GM18868 (cell line): ENCODE data around the gene LRRC4B.

Source experiments
- ATAC-seq: cut with Tn5 transposase; IDR thresholded peaks from one replicate; pipeline ENCODE4 v1.9.1; 2021; ENCODE audit warnings: mild to moderate bottlenecking, moderate library complexity; ENCODE audit not compliant: unreplicated experiment

Gene LRRC4B

DNA sequence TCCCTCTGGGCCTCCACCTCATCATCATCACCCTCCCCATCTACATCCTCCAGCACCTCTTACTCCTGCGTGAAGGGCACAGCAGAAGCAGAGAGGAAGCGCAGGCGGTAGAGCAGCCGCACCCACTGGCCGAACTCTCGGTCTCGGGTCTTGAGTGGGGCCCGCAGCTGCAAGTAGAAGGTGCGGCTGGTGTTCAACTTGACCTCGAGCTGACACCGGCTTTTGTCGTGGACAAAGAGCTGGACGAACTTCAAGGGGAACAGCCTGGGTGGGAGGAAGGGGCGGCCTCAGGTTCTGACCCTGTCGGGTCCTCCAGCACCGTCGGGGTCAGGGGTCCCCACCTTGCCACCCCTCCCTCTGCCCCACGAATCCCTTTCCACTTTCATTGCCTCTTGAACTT lies 100.7 kb downstream of the LRRC4B start:
- ATAC-seq = no peak
